H1 (cell line): ENCODE data around the gene LIMK2. TPM values are rescaled to one million over a fixed set of nuclear protein-coding genes. Genes with fewer than 3 reads are reported as not detected.

ENCODE experiments used
- CTCF ChIA-PET: fragments of 300-600 bp; sonication (Branson Sonifier 250); formaldehyde crosslinking; loops from one replicate; lab custom pipeline; 2021; ENCODE audit not compliant: partially characterized antibody; lab: Charles Lee
- POLR2A ChIA-PET: fragments of 300-600 bp; sonication (Branson Sonifier 250); formaldehyde crosslinking; loops from one replicate; lab custom pipeline; 2021; ENCODE audit warnings: inconsistent platforms; ENCODE audit not compliant: partially characterized antibody; lab: Charles Lee
- DNase-seq, 2 experiments: peaks; one replicate each; pipeline versions ENCODE4 v3.0.0 to v3.0.0-alpha.2; 2010 to 2022; ENCODE audit warnings: low spot score in 2 of 2, low read depth in 1 of 2, mixed read lengths in 1 of 2
- FAIRE-seq: peaks from 2 replicates; lab custom pipeline; 2011; peaks lifted over from hg19 to GRCh38; lab: Jason Lieb, UNC
- H2AFZ ChIP-seq: 2 replicates; pipeline ENCODE4 v1.8.1; 2012; ENCODE audit warnings: low read length, inconsistent platforms
- H2AK5ac ChIP-seq: 2 replicates; pipeline ENCODE4 v1.6.1; 2013; ENCODE audit warnings: low read depth, low read length
- H2BK120ac ChIP-seq: replicated peaks from 2 replicates; pipeline ENCODE3; 2013; ENCODE audit warnings: low read depth, low read length, inconsistent platforms
- H2BK12ac ChIP-seq: 2 replicates; pipeline ENCODE4 v1.6.1; 2013; ENCODE audit warnings: low read depth, low read length
- H2BK15ac ChIP-seq: 2 replicates; pipeline ENCODE4 v1.6.1; 2013; ENCODE audit warnings: low read length
- H2BK20ac ChIP-seq: 2 replicates; pipeline ENCODE4 v1.6.1; 2013; ENCODE audit warnings: low read length
- H2BK5ac ChIP-seq: 2 replicates; pipeline ENCODE4 v1.6.1; 2013; ENCODE audit warnings: low read depth, low read length
- H3K14ac ChIP-seq: 2 replicates; pipeline ENCODE4 v1.6.1; 2013; ENCODE audit warnings: inconsistent platforms; ENCODE audit not compliant: insufficient read length
- H3K18ac ChIP-seq: 2 replicates; pipeline ENCODE4 v1.6.1; 2013; ENCODE audit warnings: low read length; ENCODE audit errors: extremely low read depth
- H3K23ac ChIP-seq: 2 replicates; pipeline ENCODE4 v1.6.1; 2013; ENCODE audit warnings: inconsistent platforms; ENCODE audit not compliant: insufficient read length
- H3K23me2 ChIP-seq: 2 replicates; pipeline ENCODE4 v1.6.1; 2013; ENCODE audit warnings: low read depth, low read length
- H3K27ac ChIP-seq: 2 replicates; pipeline ENCODE4 v1.6.1; 2011; ENCODE audit warnings: low read depth, low read length, inconsistent platforms
- H3K27me3 ChIP-seq, 4 experiments: replicated peaks in 1 of 4; 1 replicate in 1 of 4; 2 replicates in 3 of 4; pipeline versions ENCODE4 v1.6.1 to v1.8.1; 2011 to 2013; ENCODE audit warnings: low read length in 3 of 4, mild to moderate bottlenecking in 3 of 4, inconsistent platforms in 2 of 4, mixed read lengths in 2 of 4, moderate library complexity in 1 of 4; ENCODE audit not compliant: control insufficient read depth in 3 of 4, insufficient read depth in 3 of 4; ENCODE audit errors: extremely low read depth in 1 of 4
- H3K36me3 ChIP-seq, 4 experiments: 2 replicates each; pipeline versions ENCODE4 v1.6.1 to v1.8.1; 2011 to 2013; ENCODE audit warnings: mild to moderate bottlenecking in 4 of 4, low read length in 3 of 4, moderate library complexity in 2 of 4, control low read depth in 1 of 4, inconsistent platforms in 1 of 4; ENCODE audit not compliant: insufficient read depth in 4 of 4, control insufficient read depth in 2 of 4
- H3K4ac ChIP-seq: replicated peaks from 2 replicates; pipeline ENCODE3; 2013; ENCODE audit warnings: low read length, low read depth, mixed read lengths, inconsistent platforms; ENCODE audit not compliant: insufficient read length
- H3K4me1 ChIP-seq, 4 experiments: replicated peaks in 1 of 4; 1 replicate in 1 of 4; 2 replicates in 3 of 4; pipeline versions ENCODE4 v1.6.1 to v1.8.1; 2011 to 2013; ENCODE audit warnings: low read length in 3 of 4, inconsistent platforms in 2 of 4, mixed read lengths in 1 of 4; ENCODE audit not compliant: insufficient read depth in 4 of 4, control insufficient read depth in 3 of 4
- H3K4me2 ChIP-seq, 2 experiments: 2 replicates each; pipeline versions ENCODE4 v1.6.1 to v1.8.1; 2011 to 2013; ENCODE audit warnings: low read depth in 2 of 2, low read length in 2 of 2, control low read depth in 1 of 2, inconsistent platforms in 1 of 2, mild to moderate bottlenecking in 1 of 2; ENCODE audit not compliant: insufficient read depth in 1 of 2
- H3K4me3 ChIP-seq, 4 experiments: fragments of 200-600, 300-600 bp in 1 of 4; sonication (generic), shearing (Covaris generic), sonication (Bioruptor Twin) in 1 of 4; 2 replicates each; pipeline versions ENCODE4 v1.5.1 to v1.8.1; 2011 to 2016; ENCODE audit warnings: low read length in 4 of 4, low read depth in 3 of 4, control low read depth in 2 of 4, inconsistent platforms in 2 of 4, mild to moderate bottlenecking in 2 of 4, mixed read lengths in 1 of 4, moderate library complexity in 1 of 4; ENCODE audit not compliant: insufficient read depth in 2 of 4; ENCODE audit errors: extremely low read depth in 1 of 4
- H3K56ac ChIP-seq: replicated peaks from 2 replicates; pipeline ENCODE3; 2013; ENCODE audit warnings: low read depth, mild to moderate bottlenecking, mixed read lengths, low read length, inconsistent platforms; ENCODE audit not compliant: insufficient read length
- H3K79me1 ChIP-seq: 2 replicates; pipeline ENCODE4 v1.6.1; 2013; ENCODE audit warnings: low read depth, low read length, control low read depth
- H3K79me2 ChIP-seq, 2 experiments: 2 replicates each; pipeline versions ENCODE4 v1.6.1 to v1.8.1; 2012 to 2013; ENCODE audit warnings: low read length in 2 of 2, mild to moderate bottlenecking in 2 of 2, inconsistent platforms in 1 of 2; ENCODE audit not compliant: insufficient read depth in 2 of 2, control insufficient read depth in 1 of 2
- H3K9ac ChIP-seq, 4 experiments: replicated peaks in 1 of 4; 1 replicate in 1 of 4; 2 replicates in 3 of 4; pipeline versions ENCODE4 v1.6.1 to v1.8.1; 2011 to 2013; ENCODE audit warnings: low read depth in 3 of 4, low read length in 3 of 4, control low read depth in 2 of 4, mild to moderate bottlenecking in 2 of 4, moderate library complexity in 2 of 4, inconsistent platforms in 1 of 4; ENCODE audit errors: extremely low read depth in 1 of 4
- H3K9me3 ChIP-seq, 2 experiments: 2 replicates each; pipeline versions ENCODE4 v1.6.1 to v1.8.1; 2012 to 2013; ENCODE audit warnings: mild to moderate bottlenecking in 2 of 2, moderate library complexity in 2 of 2, control low read depth in 1 of 2, inconsistent platforms in 1 of 2, low read depth in 1 of 2, low read length in 1 of 2, mixed read lengths in 1 of 2; ENCODE audit not compliant: insufficient read depth in 2 of 2
- H4K20me1 ChIP-seq, 2 experiments: replicated peaks in 1 of 2; 2 replicates each; pipeline versions ENCODE3 to v1.8.1; 2011 to 2013; ENCODE audit warnings: inconsistent platforms in 2 of 2, low read length in 2 of 2, mild to moderate bottlenecking in 1 of 2; ENCODE audit not compliant: insufficient read depth in 2 of 2, control insufficient read depth in 1 of 2
- H4K5ac ChIP-seq: 2 replicates; pipeline ENCODE4 v1.6.1; 2013; ENCODE audit warnings: low read length, low read depth, mixed read lengths, inconsistent platforms; ENCODE audit not compliant: insufficient read length
- H4K8ac ChIP-seq: 2 replicates; pipeline ENCODE4 v1.8.0; 2013; ENCODE audit warnings: mild to moderate bottlenecking, moderate library complexity, low read length, inconsistent platforms; ENCODE audit not compliant: insufficient read depth; ENCODE audit errors: extremely low read depth
- H4K91ac ChIP-seq: replicated peaks from 2 replicates; pipeline ENCODE3; 2013; ENCODE audit warnings: low read length, mixed read lengths, inconsistent platforms; ENCODE audit not compliant: insufficient read length
- EZH2 ChIP-seq: fragments of 200-600 bp; sonication (generic); IDR thresholded peaks from 2 replicates; pipeline ENCODE4 v1.7.1; 2012; ENCODE audit warnings: low read depth, mild to moderate bottlenecking, moderate library complexity, low read length, inconsistent platforms; ENCODE audit not compliant: severe bottlenecking
- FOSL1 ChIP-seq: IDR thresholded peaks from 2 replicates; pipeline ENCODE4 v1.6.1; 2011; ENCODE audit warnings: mild to moderate bottlenecking, low read depth, low read length, moderate library complexity; ENCODE audit not compliant: insufficient read depth
- RAD21 ChIP-seq, 2 experiments: IDR thresholded peaks in 1 of 2; conservative IDR thresholded peaks in 1 of 2; 2 replicates each; pipeline ENCODE4 v1.6.1; 2011; ENCODE audit warnings: low read depth in 2 of 2, low read length in 2 of 2, improper control_type of control experiment in 1 of 2, inconsistent platforms in 1 of 2, mild to moderate bottlenecking in 1 of 2, moderate library complexity in 1 of 2
- SUZ12 ChIP-seq: fragments of 200-600 bp; sonication (generic); IDR thresholded peaks from 2 replicates; pipeline ENCODE4 v1.6.1; 2012; ENCODE audit warnings: mild to moderate bottlenecking, inconsistent platforms, low read length, moderate library complexity, mixed read lengths
- TAF7 ChIP-seq: optimal IDR thresholded peaks from 2 replicates; pipeline ENCODE3; 2011; ENCODE audit warnings: low read depth, mild to moderate bottlenecking, inconsistent platforms, low read length, moderate library complexity, borderline replicate concordance
- WGBS, 2 experiments: shearing (Covaris generic) in 1 of 2; methylation state at CpG; one replicate each; pipeline versions ENCODE4 v1.1.6 to v1.1.7; 2013 to 2015; ENCODE audit warnings: low lambda C conversion rate in 2 of 2, mixed read lengths in 2 of 2, inconsistent platforms in 1 of 2, low coverage in 1 of 2, missing lambda C conversion rate in 1 of 2; ENCODE audit not compliant: insufficient replicate concordance in 2 of 2, insufficient coverage in 1 of 2, insufficient read length in 1 of 2; ENCODE audit errors: extremely low coverage in 1 of 2, missing lambda C conversion rate in 1 of 2; 5-methylcytosine and 5-hydroxymethylcytosine counted together
- polyA plus RNA-seq, 7 experiments: library from polyadenylated mRNA; depleted of rRNA in 3 of 7; stranded (reverse) in 5 of 7; unstranded in 2 of 7; fragments of >200 nt in 5 of 7; fragments of 200-250 nt in 2 of 7; gene quantifications; 1 replicate in 5 of 7; 2 replicates in 1 of 7; 4 replicates in 1 of 7; pipeline versions ENCODE4 v1.2.1 to v1.2.3, GENCODE V29; 2011 to 2013; ENCODE audit warnings: missing spikeins in 2 of 7, mixed read lengths in 2 of 7
- total RNA-seq: library from RNA; stranded (reverse); fragmentation: NEBNext Ultra II Directional; extraction: Animal tissue kit (Norgen Biotek cat#: 25700); gene quantifications from 2 replicates; pipeline ENCODE4 v1.2.1, GENCODE V29; 2021
- TF ChIP-seq, protein P1 (sequence below), 3 experiments: IDR thresholded peaks; 1 replicate in 2 of 3; 2 replicates in 1 of 3; pipeline versions ENCODE4 v1.5.1 to v1.6.1; 2011; ENCODE audit warnings: low read length in 3 of 3, mild to moderate bottlenecking in 3 of 3, inconsistent platforms in 2 of 3, low read depth in 1 of 3, moderate library complexity in 1 of 3; ENCODE audit not compliant: insufficient read depth in 1 of 3; ENCODE audit errors: control extremely low read depth in 1 of 3

The LIMK2 gene
- total and polyA plus RNA-seq, 2 of the 8 experiments (the other 6 are each of a cell fraction or from before 2014, with no cell fraction given), result 13.2 to 37.6 TPM

DNA sequence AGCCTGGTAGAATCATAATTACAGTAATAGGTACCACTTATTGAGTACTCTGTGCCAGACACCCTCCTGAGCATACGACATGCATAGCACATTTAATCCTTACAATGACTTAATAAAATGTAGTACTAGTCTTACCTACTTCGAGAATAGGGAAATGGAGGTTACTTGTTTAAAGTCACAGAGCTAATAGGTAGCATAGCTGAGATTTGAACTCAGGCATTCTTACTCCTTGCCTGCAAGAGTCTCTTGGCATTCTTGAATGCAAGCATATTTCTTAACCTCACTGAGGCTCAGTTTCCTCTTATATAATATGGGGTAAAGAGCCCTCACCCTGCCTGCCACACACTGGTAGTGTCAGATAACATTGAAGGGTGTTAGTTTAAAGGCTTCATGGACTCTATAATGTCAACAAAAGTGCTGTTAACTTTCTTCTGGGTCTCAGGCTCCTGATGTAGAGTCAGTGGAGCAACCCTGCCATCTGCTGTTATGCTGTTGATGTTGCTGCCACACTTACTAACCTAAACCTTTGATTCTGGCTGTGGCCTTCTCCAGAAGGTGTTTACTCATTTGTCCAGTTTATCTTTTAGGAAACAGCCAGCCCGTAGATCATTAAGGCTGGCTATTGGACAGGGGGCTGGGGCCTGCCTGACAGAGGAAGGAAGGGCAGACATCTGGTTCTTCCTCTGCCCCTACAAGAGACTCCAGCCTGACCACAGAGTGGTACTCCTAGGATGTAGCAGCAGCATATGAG is 18.9 kb downstream of the LIMK2 start:
- Histone ChIP-seq H4K20me1 (peaks cover 0 to 5% of the 10 kb centered on the region in 2 experiments), H3K18ac (no peak overlapping the region), H3K4me3 (no peak overlapping the region), H3K9ac (no peak overlapping the region), H4K8ac (no peak overlapping the region), H2AFZ (no peak overlapping the region), H3K4me2 (no peak overlapping the region), H3K79me2 (no peaks in the 10 kb centered on the region; a peak in 1 of 4 replicates), H4K91ac (no peak overlapping the region), H2AK5ac (no peak overlapping the region), H2BK120ac (no peak overlapping the region), H3K27ac (no peak overlapping the region), H3K23me2 (no peaks in the 10 kb centered on the region), H4K5ac (no peak overlapping the region), H3K79me1 (no peaks in the 10 kb centered on the region; the same call in 1 of the 2 replicates), H3K27me3 (no peaks in the 10 kb centered on the region), H2BK5ac (no peak overlapping the region), H2BK15ac (no peak overlapping the region), H3K14ac (no peak overlapping the region), H3K56ac (no peak overlapping the region), H3K9me3 (no peaks in the 10 kb centered on the region), H3K36me3 (peaks cover 0 to 12% (median 4%) of the 10 kb centered on the region in 4 experiments; a peak in 4 of 8 replicates)
- FAIRE-seq (no peak), DNase-seq (no peak)
- peak; percentile 54 to 62 for TF ChIP-seq RAD21 (IDR thresholded peaks at IDR 0.05 in 1 of 2, conservative IDR thresholded peaks at IDR 0.05 in 1 of 2; ENCODE audit: low read depth in 2 of 2, low read length in 2 of 2)
- TF ChIP-seq TAF7, result no peak
- TF ChIP-seq SUZ12, result no peak
- TF ChIP-seq, protein P1, sequence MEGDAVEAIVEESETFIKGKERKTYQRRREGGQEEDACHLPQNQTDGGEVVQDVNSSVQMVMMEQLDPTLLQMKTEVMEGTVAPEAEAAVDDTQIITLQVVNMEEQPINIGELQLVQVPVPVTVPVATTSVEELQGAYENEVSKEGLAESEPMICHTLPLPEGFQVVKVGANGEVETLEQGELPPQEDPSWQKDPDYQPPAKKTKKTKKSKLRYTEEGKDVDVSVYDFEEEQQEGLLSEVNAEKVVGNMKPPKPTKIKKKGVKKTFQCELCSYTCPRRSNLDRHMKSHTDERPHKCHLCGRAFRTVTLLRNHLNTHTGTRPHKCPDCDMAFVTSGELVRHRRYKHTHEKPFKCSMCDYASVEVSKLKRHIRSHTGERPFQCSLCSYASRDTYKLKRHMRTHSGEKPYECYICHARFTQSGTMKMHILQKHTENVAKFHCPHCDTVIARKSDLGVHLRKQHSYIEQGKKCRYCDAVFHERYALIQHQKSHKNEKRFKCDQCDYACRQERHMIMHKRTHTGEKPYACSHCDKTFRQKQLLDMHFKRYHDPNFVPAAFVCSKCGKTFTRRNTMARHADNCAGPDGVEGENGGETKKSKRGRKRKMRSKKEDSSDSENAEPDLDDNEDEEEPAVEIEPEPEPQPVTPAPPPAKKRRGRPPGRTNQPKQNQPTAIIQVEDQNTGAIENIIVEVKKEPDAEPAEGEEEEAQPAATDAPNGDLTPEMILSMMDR (IDR thresholded peaks at IDR 0.05; ENCODE audit: control extremely low read depth in 1 of 3, insufficient read depth in 1 of 3, low read depth in 1 of 3, low read length in 3 of 3), result peak in 2 of 3 experiments; percentile 33 to 43; a peak in 3 of 4 replicates
- TF ChIP-seq EZH2, result no peak
- no peak for TF ChIP-seq FOSL1
- TF ChIP-seq, all 59 proteins: peak for 2
- 84% methylated on average over 3 of the region's 3 CpGs; no CpG with 5 or more reads in 1 of the 2 experiments for WGBS, 2 experiments
- Histone ChIP-seq H3K23ac (no peak overlapping the region), H3K4ac (no peak overlapping the region), H2BK12ac (no peak overlapping the region), H2BK20ac (no peak overlapping the region), H3K4me1 (peaks cover 0 to 5% (median 2%) of the 10 kb centered on the region in 4 experiments; a peak in 3 of 7 replicates)
- ChIA-PET POLR2A (interaction anchor here (0.5 to 1.3 kb wide), 7 partner anchors 9 to 74 kb away, joined by 3 to 4 read pairs (median 3); no protein-coding TSS in a partner anchor), CTCF (interaction anchor here (0.6 to 7.9 kb wide), 13 partner anchors 9 to 602 kb away, joined by 3 to 77 read pairs (median 5); partner anchors contain the start of gene LIMK2)
